ENCODE data around the gene ATOH8. TPM values are rescaled to one million over a fixed set of nuclear protein-coding genes. Genes with fewer than 3 reads are reported as not detected.

Gene ATOH8
- total RNA-seq, 1 donor from 2014 or later = 7.7 TPM

- TF ChIP-seq CTCF (conservative IDR thresholded peaks at IDR 0.05) = no peak
- Mint-ChIP-seq H3K36me3 (ENCODE audit: low read depth) (no peaks in the 10 kb centered on the region), H3K4me1 (peaks cover 13% of the 10 kb centered on the region), H3K27me3 (ENCODE audit: low read depth) (no peaks in the 10 kb centered on the region), H3K27ac (ENCODE audit: unreplicated experiment) (peak overlapping the region; percentile 43), H3K9me3 (no peaks in the 10 kb centered on the region), H3K4me3 (no peak overlapping the region)
- DNase-seq (ENCODE audit: low read depth, low spot score) = no peak
Observed at GRCh38 chr2:85785871-85786270, 32.1 kb downstream of the ATOH8 start.

- no peak for TF ChIP-seq CTCF (conservative IDR thresholded peaks at IDR 0.05)
- Mint-ChIP-seq H3K4me3 (no peak overlapping the region), H3K9me3 (no peaks in the 10 kb centered on the region), H3K4me1 (peaks cover 19% of the 10 kb centered on the region), H3K27ac (ENCODE audit: unreplicated experiment) (no peak overlapping the region), H3K27me3 (ENCODE audit: low read depth) (no peaks in the 10 kb centered on the region), H3K36me3 (ENCODE audit: low read depth) (no peaks in the 10 kb centered on the region)
- DNase-seq (ENCODE audit: low read depth, low spot score) = no peak
Observed at GRCh38 chr2:85786444-85786843, 32.7 kb downstream of the ATOH8 start.

GRCh38 chr2:85786865-85787264 is 33.1 kb downstream of the ATOH8 start:
- TF ChIP-seq CTCF (conservative IDR thresholded peaks at IDR 0.05) = no peak
- Mint-ChIP-seq H3K27ac (ENCODE audit: unreplicated experiment) (no peak overlapping the region), H3K9me3 (no peaks in the 10 kb centered on the region), H3K27me3 (ENCODE audit: low read depth) (no peaks in the 10 kb centered on the region), H3K4me1 (peaks cover 22% of the 10 kb centered on the region), H3K36me3 (ENCODE audit: low read depth) (no peaks in the 10 kb centered on the region), H3K4me3 (no peak overlapping the region)
- DNase-seq (ENCODE audit: low read depth, low spot score) = no peak

- Mint-ChIP-seq H3K27ac (ENCODE audit: unreplicated experiment) (no peak overlapping the region), H3K36me3 (ENCODE audit: low read depth) (no peaks in the 10 kb centered on the region), H3K4me1 (peaks cover 28% of the 10 kb centered on the region), H3K9me3 (no peaks in the 10 kb centered on the region), H3K4me3 (no peak overlapping the region), H3K27me3 (ENCODE audit: low read depth) (no peaks in the 10 kb centered on the region)
- TF ChIP-seq CTCF (conservative IDR thresholded peaks at IDR 0.05) = no peak
- no peak for DNase-seq (ENCODE audit: low read depth, low spot score)
Observed at GRCh38 chr2:85787282-85787980, 33.6 kb downstream of the ATOH8 start.

GRCh38 chr2:85787981-85788340 is 34.2 kb downstream of the ATOH8 start:
- DNase-seq (ENCODE audit: low read depth, low spot score) = no peak
- H3K27ac Mint-ChIP-seq (ENCODE audit: unreplicated experiment) = no peak overlapping the region

More at GRCh38 chr2:85787981-85788340, 34.2 kb downstream of the ATOH8 start:
- H3K4me1 Mint-ChIP-seq = peaks cover 33% of the 10 kb centered on the region
- no peaks in the 10 kb centered on the region for H3K9me3 Mint-ChIP-seq
- no peak for TF ChIP-seq CTCF (conservative IDR thresholded peaks at IDR 0.05)
- no peak overlapping the region for H3K4me3 Mint-ChIP-seq
- H3K36me3 Mint-ChIP-seq (ENCODE audit: low read depth) = no peaks in the 10 kb centered on the region
- no peaks in the 10 kb centered on the region for H3K27me3 Mint-ChIP-seq (ENCODE audit: low read depth)

All from neural crest cell (in vitro differentiated cells).